HL-60/S4 treated with retinoic acid at 250 ng/mL for 4 days and 3 days (cell line): ENCODE results near the gene IQGAP1.

Source experiments
- in situ Hi-C: fragments of 300-500 bp; cut with MboI; formaldehyde crosslinking; loops from 2 replicates; pipeline ENCODE4 v1.7.0; 2022; ENCODE audit warnings: low sequenced_read_pairs

IQGAP1 gene

DNA sequence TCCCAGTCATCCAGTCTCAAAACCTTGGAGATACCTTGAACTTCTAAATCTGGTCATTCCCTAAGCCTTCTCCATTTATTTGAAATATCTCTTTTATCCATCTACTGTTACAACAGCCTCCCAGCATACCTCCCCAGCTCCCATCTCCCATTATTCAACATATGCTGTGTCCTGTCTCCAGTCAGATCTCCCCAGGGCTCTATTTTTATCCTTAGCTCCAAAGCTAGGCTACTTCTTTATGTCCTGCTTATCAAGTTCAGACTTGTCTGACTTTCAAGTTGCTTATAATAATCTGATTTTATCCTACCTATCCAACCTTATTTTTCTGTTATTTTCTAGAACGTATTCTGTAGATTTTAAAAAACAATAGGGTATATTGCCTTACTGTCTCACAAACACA, 44.2 kb downstream of the IQGAP1 start:
- in situ Hi-C loops: no loop called here

GRCh38 chr15:90435652-90436337, 47.8 kb downstream of the IQGAP1 start:
- in situ Hi-C loops: no loop called here

DNA sequence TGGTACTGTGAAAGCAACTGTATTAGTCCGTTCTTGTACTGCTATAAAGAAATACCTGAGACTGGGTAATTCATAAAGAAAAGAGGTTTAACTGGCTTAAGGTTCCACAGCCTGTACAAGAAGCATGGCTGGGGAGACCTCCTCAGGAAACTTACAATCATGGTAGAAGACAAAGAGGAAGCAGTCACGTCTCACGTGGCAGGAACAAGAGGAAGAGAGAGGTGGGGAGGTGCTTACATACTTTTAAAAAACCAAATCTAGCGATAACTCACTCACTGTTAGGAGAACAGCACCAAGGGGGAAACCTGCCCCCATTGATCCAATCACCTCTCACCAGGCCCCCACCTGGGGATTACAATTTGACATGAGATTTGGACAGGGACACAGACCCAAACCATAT, 48.9 kb downstream of the IQGAP1 start:
- in situ Hi-C loops: no loop called here

GRCh38 chr15:90437516-90437915, 49.5 kb downstream of the IQGAP1 start:
- in situ Hi-C loops: no loop called here

DNA sequence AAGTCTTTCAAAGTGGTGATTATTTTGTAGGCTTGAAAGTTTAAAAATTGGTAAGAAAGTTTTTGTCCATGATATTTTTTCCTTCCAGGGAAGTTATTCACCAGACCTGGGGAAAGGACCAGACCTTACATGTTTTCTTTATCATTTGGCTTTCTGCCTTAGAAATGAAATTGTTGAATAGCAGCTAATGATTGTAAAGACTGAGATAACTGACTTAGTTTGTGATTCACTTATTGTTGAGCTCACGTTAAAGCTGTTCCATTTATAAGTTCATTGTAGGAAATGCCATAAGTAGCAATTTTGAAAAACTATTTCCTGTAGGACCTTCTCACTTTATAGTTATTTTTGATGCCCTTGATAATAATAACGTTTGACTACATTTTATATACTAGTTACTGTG, 51.9 kb downstream of the IQGAP1 start:
- in situ Hi-C loops: no loop called here

- in situ Hi-C loops: no loop called here
Observed at GRCh38 chr15:90441027-90441426, 53.0 kb downstream of the IQGAP1 start.

GRCh38 chr15:90442423-90442822, 54.4 kb downstream of the IQGAP1 start:
- in situ Hi-C loops: no loop called here

- in situ Hi-C loops: no loop called here
Observed at GRCh38 chr15:90449206-90449735, 61.2 kb downstream of the IQGAP1 start.

DNA sequence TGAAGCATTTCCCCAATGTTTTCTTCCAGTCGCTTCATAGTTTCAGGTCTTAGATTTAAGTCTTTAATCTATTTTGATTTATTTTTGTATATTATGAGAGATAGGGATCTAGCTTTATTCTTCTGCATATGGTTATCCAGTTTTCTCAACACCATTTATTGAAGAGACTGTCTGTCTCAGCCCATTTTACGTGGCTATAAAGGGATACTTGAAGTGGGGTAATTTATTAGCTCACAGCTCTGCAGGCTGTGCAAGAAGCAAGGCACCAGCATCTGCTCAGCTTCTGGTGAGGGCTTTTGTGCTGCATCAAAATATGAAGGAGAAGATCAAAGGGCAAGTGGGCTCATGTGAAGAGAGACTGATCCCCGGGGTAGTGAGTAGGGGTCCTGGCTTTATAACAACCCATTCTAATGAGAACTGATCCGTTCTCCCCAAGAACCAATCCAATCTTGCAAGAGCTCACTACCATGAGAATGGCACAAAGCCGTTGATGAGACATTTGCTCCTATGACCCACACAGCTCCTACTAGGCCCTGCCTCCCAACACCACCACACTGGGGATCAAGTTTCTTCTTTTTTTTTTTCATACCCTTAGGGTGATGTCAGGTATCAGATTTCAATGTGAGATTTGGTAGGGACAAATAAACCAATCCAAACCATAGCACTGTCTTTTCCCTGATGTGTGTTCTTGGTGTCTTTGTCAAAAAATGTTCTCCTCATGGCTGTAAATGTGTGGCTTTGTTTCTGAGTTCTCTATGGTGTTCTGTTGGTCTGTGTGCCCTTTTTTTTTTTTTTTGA, 63.2 kb downstream of the IQGAP1 start:
- in situ Hi-C loops: no loop called here

DNA sequence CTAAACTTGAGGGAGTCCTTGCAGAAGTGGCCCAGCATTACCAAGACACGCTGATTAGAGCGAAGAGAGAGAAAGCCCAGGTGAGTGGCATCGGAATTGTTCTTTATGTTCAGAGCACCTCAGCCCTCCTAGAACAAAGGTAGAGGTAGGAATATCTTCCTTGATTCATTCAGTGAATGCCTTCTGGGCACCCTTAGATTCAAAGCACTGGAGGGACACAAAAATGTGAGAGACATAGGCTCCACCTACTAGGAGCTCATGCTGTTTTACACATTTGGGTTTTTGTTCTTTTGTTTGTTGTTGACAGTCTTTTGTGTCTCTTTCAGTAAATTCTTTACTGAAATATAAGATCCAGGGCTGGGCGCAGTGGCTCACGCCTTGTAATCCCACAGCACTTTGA, 68.2 kb downstream of the IQGAP1 start:
- in situ Hi-C loops: no loop called here

- in situ Hi-C loops: no loop called here
Observed at GRCh38 chr15:90458061-90458460, 70.0 kb downstream of the IQGAP1 start.

GRCh38 chr15:90459368-90459767, 71.3 kb downstream of the IQGAP1 start:
- in situ Hi-C loops: no loop called here

DNA sequence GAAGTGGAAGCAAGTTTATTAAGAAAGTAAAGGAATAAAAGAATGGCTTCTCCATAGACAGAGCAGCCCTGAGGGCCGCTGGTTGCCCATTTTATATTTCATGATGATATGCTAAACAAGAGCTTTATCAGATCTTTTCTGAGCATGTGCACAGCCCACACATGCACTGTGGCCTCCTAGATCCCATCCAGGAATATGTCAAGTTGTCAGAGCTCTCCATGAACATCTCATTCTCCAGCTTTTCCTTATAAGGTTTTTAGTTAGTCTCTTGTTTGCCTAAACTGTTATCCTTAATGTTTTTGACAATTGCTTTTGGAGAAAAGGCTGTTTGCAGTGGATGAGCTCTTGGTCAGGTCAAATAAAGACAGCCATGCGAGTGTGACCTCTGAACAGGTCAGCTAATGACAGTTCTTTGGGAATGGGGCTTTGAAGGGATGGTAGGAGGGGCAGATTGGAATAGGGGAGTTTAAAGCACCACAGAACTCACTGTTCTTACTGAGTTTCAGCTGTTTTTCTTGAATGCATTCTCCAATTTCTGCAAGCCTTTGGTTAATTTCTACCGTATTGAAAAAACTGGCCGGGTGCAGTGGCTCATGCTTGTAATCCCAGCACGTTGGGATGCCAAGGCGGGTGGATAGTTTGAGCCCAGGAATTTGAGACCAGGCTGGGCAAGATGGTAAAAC, 72.2 kb downstream of the IQGAP1 start:
- in situ Hi-C loops: no loop called here

- in situ Hi-C loops: no loop called here
Observed at GRCh38 chr15:90463381-90463780, 75.3 kb downstream of the IQGAP1 start.

DNA sequence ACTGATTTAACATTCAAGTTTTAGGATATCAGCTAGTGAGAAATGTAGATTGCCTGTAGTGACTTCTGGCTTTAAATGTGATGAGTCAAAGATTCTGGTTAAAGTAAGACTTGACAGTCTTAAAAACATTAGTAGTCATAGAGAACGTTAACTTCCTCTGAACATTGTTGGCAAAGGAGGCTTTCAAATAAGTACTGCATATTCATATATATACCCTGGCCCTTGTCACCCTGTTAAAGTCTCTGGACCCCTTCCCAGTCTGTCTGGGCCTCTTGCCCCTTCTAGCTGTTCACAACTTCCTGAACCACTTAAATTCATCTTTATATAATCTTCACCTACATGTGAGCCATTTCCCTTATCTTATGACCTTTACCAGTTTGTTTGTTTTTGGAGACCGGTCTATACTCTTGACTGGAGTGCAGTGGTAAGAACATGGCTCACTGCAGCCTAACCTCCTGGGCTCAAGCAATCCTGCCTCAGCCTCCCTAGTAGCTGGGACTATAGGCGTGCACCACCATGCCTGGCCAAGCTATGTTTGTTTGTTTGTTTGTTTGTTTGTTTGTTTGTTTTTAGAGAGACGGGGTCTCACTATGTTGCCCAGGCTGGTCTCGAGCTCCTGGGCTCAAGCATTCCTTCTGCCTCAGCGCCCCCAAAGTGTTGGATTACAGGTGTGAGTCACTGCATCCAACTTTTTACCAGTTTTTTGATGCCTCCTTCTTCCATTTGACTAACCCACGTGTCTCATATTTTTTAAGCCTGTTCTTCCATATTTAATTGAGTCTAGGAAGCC, 77.3 kb downstream of the IQGAP1 start:
- in situ Hi-C loops: no loop called here

GRCh38 chr15:90465930-90466567, 78.0 kb downstream of the IQGAP1 start:
- in situ Hi-C loops: no loop called here

GRCh38 chr15:90469723-90470122, 81.7 kb downstream of the IQGAP1 start:
- in situ Hi-C loops: loop anchor here (10.0 kb wide), 1 partner anchor 135 kb away; no protein-coding TSS in a partner anchor

GRCh38 chr15:90470453-90470852, 82.4 kb downstream of the IQGAP1 start:
- in situ Hi-C loops: loop anchor here (10.0 kb wide), 1 partner anchor 136 kb away; no protein-coding TSS in a partner anchor

GRCh38 chr15:90471126-90471525, 83.1 kb downstream of the IQGAP1 start:
- in situ Hi-C loops: loop anchor here (10.0 kb wide), 1 partner anchor 136 kb away; no protein-coding TSS in a partner anchor

GRCh38 chr15:90471769-90472168, 83.7 kb downstream of the IQGAP1 start:
- in situ Hi-C loops: loop anchor here (10.0 kb wide), 1 partner anchor 137 kb away; no protein-coding TSS in a partner anchor
